Activated CD4-positive, alpha-beta T cell treated with anti-CD3 and anti-CD28 coated beads, Interleukin-2, amount 50 U/mL, for 48 hours (primary cell): ENCODE measurements around the gene KCNC3.
A peak's percentile ranks its signal among the peaks of the same experiment; 100 is the strongest.

ENCODE experiments used
- DNase-seq, 2 experiments: peaks; one replicate each; pipeline ENCODE4 v3.0.0-alpha.2; 2020

Gene KCNC3

GRCh38 chr19:50329146-50329925 is at the start of gene KCNC3:
KCNC3 (minus strand) TSS chr19:50329377; CDS start chr19:50329082, 295 bp downstream.
- DNase-seq: peak; percentile 99

GRCh38 chr19:50378863-50379236 is 49.7 kb upstream of the KCNC3 start:
- no peak for DNase-seq

GRCh38 chr19:50378169-50378862 is 49.1 kb upstream of the KCNC3 start:
- DNase-seq: no peak

GRCh38 chr19:50377517-50377916 is 48.3 kb upstream of the KCNC3 start:
- DNase-seq: no peak

DNA sequence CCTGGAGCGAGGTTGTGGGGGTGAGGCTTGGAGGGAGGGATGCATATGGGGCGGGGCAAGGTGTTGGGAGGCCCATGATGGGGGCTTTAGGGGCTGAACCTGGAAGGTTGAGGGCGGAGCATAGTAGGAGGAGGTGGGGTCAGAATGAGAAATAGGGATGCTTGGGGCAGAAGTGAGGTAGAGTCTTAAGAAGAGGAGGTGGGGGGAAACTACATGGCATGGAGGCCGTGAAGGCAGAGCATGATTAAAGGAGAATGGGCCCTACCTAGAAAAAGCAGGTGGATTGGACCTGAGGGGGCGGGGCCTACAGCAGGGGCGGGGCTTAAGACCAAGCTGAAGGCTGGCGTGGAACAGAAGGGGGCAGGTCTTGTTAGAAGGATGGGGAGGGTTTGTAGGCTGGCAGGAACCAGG is 47.9 kb upstream of the KCNC3 start:
- peak; percentile 63 for DNase-seq

DNA sequence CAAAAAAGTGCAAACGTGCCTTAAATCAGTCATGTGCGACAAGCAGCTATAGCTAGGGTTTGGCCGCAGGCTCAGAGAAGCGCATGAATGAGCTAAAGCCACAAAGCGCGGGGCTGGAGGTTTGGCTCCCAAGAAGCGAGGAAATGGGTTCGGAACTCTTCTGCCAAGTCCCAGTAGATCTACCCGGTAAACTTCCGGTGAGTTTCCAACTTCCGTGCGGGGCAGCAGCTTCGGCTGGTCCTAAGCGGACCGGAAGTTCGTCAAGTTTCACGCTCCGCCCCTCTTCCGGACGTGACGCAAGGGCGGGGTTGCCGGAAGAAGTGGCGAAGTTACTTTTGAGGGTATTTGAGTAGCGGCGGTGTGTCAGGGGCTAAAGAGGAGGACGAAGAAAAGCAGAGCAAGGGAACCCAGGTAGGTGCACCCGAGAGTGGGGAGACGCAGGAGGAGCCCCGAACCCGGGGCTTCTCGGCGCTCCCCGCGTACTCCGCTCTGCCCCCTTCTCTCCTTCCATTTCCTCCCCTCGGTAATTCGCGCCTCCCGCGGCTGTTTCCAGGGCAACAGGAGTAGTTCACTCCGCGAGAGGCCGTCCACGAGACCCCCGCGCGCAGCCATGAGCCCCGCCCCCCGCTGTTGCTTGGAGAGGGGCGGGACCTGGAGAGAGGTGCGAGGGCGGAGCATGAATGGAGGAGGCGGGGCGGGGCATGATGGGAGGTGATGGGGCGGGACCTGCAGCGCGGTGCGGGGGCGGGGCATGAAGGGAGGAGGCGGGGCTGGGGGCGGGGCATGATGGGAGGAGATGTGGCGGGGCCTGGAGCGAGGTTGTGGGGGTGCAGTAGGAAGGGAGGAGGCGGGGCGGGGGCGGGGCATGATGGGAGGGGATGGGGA is 47.2 kb upstream of the KCNC3 start, which contains the start of gene NR1H2:
NR1H2 (plus strand) TSS at position 292 of the 885 bp plus-strand sequence. CDS start 1,149 bp downstream, outside the sequence.
- DNase-seq: peak; percentile 93 to 95

DNA sequence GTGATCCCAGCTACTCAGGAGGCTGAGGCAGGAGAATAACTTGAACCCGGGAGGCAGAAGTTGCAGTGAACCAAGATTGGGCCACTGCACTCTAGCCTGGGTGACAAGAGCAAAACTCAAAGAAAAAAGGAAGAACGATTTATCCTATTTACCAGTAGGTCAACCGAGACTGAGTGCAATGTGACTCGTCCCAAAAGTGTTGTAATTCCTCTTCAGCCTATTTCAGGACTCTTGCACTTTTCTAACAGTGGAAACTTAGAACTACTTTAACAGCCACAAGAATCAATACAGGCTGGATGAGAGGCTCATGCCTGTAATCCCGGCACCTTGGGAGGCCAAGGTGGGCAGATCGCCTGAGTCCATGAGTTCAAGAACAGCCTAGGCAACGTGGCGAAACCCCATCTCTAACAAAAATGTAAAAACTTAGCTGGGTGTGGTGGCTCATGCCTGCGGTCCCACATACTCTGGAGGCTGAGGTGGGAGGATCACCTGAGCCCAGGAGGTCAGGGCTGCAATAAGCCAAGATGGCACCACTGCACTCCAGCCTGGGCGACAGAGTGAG is 42.8 kb upstream of the KCNC3 start:
- DNase-seq: no peak

DNA sequence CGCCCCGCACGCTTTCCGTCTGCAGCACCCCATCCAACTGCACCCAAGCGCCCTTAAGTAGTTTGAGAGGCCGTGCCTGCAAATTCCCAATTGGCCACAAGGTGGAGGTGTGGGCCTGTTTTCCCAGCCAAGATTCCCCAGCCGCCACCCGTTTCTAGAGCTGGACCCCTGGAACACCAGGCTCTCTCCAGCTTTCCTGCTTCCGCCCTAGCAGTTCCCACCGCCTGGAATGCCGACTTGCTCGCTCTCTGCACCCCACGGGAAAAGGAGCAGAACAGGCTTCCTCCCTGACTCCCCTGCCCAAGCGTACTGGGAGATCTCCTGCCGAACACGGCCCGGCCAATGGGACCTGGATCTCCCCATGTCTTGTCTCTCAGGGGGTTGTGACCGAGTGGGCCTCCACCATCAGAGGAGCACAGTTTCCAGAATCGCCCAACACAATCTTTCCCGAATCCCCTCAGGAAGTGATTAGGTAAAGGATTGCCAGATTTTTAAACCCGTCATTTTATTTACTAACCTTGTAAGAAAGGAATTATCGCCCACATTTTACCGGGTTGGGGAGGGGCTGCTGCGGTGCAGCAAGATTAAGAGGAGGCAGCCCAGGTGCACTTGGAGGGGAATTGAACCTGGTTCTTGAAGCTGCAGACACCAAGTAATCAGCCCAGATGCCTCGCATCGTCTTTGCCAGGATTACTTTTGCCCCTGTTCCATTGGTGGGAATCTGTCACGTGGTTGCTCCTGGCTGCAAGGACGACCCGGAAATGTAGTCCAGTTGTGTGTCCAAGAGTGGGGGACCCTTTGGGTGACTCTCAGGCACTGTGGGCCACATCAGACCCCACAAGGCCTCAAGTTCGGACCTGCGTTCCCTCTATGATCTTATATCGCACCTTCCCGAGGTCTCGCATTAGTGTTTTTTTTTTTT is 39.7 kb upstream of the KCNC3 start:
- peak; percentile 85 to 90 for DNase-seq

DNA sequence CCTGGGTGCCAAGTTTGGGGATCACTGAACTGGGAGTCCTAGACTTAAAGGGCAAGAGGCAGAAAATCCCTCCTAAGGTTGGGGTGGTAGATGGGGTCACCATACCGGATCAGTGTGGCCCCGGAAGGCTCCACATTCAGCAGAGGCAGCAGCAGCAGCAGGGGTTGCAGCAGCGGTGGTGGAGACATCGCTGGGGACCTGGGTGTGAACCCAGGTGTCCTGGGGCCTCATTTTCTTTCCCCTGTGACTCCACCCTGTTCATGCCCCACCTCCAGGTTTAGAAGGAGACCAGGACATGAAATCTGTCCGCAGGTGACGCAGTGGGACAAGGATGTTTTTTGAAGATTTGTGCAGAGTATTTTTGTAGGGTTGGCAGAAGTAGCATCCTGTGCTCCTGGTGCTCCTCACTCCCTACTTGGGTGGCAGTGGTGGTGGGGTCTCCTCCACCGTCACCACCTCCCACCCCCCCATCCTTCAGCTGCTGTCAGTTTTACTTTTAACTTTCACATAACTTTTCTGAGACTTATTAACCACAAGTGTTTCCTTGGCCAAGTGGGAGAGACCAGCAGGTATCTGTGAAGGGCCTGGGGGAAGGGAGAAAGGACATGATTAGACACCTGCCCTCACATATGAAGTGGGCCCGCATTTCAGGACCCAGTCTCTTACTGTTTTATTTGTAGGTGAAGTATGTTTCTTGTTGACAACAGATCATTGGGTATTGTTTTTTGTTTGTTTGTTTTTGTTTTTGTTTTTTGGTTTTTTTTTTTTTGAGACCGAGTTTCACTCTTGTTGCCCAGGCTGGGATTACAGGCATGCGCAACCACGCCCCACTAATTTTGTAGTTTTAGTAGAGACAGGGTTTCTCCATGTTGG is 36.5 kb upstream of the KCNC3 start, which contains the start of gene NAPSA:
NAPSA (minus strand) TSS at position 206 of the 873 bp plus-strand sequence; CDS start at position 188, 18 bp downstream.
- DNase-seq: no peak

DNA sequence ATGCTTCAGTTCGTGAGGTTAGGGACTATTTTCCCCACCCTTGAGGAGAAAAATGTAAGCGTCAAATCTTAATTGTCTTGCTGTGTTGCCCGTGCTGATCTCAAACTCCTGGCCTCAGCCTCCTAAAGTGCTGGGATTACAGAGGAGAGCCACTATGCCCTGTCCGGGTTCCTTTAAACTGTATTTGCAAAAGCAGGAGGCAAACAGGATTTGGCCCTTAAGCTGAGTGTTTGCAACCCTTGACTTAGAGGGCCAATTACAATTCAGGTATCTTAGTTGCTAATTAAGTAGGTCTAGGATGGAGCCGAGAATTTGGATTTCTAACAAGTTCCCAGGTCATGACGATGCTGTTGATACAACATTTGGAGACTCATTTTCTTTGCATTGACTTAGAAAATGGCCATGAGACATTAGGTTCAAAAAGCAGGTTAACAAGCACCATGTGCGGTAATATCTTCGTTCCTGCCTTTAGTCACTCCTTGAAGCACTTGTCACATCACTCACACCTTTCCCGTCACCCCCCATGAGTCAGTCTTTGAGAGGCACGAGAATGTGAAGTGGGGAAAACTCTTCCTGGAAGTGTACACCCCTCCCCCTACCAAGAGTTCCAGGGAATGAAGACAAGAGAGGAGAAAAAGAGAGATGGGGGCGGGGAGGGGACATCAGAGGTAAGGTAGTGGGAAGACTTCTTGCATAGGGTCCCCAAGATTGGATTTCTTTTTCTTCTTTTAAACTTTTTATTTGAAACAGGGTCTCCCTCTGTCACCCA is 33.7 kb upstream of the KCNC3 start:
- DNase-seq: peak; percentile 59 to 74

- DNase-seq: no peak
Observed at GRCh38 chr19:50362030-50362412, 32.8 kb upstream of the KCNC3 start.

DNA sequence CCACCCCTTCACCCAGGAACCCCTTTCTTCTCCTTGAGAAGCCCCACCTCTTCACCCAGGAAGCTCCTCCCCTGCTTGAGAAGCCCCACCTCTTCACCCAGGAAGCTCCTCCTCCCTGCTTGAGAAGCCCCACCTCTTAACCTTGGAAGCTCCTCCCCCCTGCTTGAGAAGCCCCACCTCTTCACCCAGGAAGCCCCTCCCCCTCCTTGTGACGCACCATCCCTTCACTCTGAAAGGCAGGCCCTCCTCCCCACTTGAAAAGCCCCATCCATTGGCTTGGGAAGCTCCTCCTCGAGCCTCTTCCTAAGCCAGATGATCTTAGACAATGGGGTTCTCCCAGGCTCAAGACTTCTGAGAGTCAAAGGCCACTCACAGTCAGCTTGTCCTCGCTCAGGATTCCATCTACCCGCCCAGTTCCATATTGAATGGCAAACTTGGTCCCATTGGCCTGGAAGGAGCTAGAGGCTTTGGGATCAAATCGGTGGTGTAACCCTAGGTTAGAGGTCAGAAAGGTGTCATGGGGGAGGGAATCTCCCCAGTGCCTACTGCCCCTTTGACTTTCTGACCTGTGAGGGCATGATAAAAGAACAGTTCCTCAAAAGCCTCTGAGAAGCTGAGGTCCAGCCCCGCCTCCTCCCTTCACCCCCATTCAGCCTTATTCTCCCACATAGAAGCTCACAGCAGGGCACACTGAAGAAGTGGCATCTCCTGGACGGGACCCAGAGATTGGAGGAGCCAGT is 32.3 kb upstream of the KCNC3 start:
- DNase-seq: peak; percentile 39 to 54

- DNase-seq: no peak
Observed at GRCh38 chr19:50359328-50359818, 30.2 kb upstream of the KCNC3 start.

DNA sequence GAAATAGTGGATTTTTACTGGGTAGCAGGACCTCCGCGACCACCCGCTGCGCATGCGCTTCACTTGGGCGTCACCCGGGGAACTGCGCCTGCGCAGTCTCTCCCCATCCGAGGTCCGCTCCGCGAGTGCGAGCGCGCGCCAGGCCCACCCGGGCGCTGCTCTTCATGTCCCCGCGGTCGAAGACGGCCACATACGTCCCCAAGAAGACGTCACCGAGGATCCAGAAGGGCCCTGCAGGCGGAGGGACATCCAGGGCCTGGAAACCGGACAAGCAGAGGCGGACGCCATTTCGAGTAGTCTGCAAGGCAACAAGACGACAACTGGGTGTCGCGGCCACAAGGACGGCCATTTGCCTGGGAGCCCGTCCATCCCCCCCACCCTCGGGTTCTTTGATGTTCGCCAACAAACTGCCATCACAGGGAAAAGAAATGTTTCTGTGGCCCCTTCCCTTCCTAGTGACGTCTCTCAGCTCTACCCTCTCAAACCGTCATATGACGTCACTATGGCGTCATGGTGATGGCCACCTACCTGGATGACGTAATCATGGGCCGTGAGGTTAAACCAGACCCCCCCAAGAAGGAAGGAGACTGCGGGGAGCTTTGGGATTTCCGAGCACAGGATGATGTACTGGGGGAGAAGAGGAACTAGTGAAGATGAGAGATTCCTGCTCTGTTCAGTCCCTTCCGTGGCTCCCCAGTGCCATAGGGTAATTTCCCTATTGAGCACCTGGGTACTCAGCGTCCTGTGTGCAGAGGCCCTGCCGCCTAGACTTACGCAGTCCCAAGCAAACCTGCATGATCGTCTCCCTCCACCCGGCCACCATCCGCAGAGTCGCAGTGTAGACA is 29.5 kb upstream of the KCNC3 start:
- DNase-seq: peak; percentile 67 to 74

DNA sequence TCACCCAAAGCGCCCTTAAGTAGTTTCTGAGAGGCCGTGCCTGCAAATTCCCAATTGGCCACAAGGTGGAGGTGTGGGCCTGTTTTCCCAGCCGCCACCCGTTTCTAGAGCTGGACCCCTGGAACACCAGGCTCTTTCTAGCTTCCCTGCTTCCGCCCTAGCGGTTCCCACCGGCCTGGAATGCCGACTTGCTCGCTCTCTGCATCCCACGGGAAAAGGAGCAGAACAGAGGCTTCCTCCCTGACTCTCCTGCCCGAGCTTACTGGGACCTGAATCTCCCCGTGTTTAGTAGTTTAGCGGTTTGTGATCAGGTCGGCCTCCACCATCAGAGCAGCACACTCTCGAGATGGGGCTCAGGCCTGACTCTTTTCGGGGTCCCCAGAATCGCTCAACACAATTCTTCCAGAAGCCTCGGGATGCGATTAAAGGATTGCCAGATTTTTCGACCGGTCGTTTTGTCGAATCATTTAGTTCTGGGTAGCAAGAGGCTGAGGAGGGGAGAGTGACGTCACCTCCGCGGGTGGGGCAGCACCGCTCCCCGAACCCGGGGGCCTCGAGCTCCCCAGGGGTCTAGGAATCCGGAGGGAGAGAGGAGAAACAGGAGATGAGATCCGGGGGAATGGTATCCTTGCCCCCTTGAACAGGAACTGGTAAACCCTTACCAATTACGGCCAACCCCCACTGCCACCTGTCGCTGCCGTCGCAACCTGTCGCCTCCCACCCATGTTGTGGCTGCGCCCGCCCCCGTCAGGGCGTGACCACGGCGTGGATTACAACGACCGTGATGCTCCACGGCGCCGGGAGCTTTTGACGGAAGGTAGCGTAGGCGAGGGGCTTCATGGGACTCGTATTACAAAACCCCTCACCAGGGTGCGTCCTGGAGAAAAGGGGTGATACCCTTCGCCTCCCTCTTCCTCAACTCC is 28.3 kb upstream of the KCNC3 start:
- peak; percentile 87 to 89 for DNase-seq

DNA sequence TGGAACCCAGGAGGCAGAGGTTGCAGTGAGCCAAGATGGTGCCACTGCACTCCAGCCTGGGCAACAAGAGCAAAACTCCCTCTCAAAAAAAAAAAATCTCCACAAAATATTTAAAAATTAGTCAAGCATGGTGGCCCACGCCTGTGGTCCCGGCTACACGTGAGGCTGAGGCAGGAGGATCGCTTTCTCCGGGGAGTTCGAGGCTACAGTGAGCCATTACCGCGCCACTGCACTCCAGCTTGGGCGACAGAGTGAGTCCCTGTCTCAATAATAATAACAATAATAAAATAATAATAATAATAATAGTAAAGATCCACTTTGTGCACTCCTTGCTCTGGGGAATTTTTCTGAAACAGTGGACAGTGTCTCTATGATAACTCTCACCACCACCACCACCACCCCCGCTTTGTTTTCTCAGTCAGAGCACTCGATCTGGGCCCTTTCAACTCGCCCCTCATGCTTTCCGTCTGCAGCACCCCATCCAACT is 27.6 kb upstream of the KCNC3 start:
- DNase-seq: no peak
